NK-92 (cell line): ENCODE data around the gene TROAP.
A peak's percentile ranks its signal among the peaks of the same experiment; 100 is the strongest.
"Not testable (repeated sequence)": the region's sequence is repeated elsewhere in the genome, so short reads cannot be mapped to it uniquely, and the experiment has no call there.

Source experiments
- DNase-seq: peaks from one replicate; lab custom pipeline; 2025; ENCODE audit not compliant: unreplicated experiment; lab: John Stamatoyannopoulos, UW

TROAP gene

GRCh38 chr12:49327887-49328286 lies 4.8 kb downstream of the TROAP start:
- no peak for DNase-seq

- DNase-seq = no peak
Observed at GRCh38 chr12:49328816-49329215, 5.8 kb downstream of the TROAP start.

GRCh38 chr12:49330032-49330619 lies 7.1 kb downstream of the TROAP start:
- DNase-seq = no peak

- no peak for DNase-seq
Observed at GRCh38 chr12:49330631-49331379, 7.8 kb downstream of the TROAP start.

- DNase-seq = no peak
Observed at GRCh38 chr12:49331380-49332222, 8.5 kb downstream of the TROAP start.

- DNase-seq = no peak
Observed at GRCh38 chr12:49332441-49332861, 9.4 kb downstream of the TROAP start.

- DNase-seq = no peak
Observed at GRCh38 chr12:49332891-49333371, 9.9 kb downstream of the TROAP start.

GRCh38 chr12:49333778-49334177 lies 10.7 kb downstream of the TROAP start:
- not testable (repeated sequence) for DNase-seq

- no peak for DNase-seq
Observed at GRCh38 chr12:49334226-49334625, 11.2 kb downstream of the TROAP start.

- no peak for DNase-seq
Observed at GRCh38 chr12:49334681-49335080, 11.6 kb downstream of the TROAP start.

GRCh38 chr12:49335118-49335954 lies 12.3 kb downstream of the TROAP start:
- no peak for DNase-seq

GRCh38 chr12:49335955-49336644 lies 13.0 kb downstream of the TROAP start:
- DNase-seq = no peak

GRCh38 chr12:49336645-49337584 lies 13.9 kb downstream of the TROAP start, which contains the start of gene C1QL4:
C1QL4 (minus strand) TSS chr12:49337188; CDS start chr12:49336477, 711 bp downstream.
- peak; percentile 13 for DNase-seq

GRCh38 chr12:49338830-49339463 lies 15.9 kb downstream of the TROAP start:
- no peak for DNase-seq

GRCh38 chr12:49339464-49339861 lies 16.4 kb downstream of the TROAP start:
- DNase-seq = no peak

- DNase-seq = no peak
Observed at GRCh38 chr12:49340095-49340870, 17.2 kb downstream of the TROAP start.

GRCh38 chr12:49340971-49341776 lies 18.1 kb downstream of the TROAP start:
- no peak for DNase-seq
